ENCODE measurements around the gene CDT1.

DNA sequence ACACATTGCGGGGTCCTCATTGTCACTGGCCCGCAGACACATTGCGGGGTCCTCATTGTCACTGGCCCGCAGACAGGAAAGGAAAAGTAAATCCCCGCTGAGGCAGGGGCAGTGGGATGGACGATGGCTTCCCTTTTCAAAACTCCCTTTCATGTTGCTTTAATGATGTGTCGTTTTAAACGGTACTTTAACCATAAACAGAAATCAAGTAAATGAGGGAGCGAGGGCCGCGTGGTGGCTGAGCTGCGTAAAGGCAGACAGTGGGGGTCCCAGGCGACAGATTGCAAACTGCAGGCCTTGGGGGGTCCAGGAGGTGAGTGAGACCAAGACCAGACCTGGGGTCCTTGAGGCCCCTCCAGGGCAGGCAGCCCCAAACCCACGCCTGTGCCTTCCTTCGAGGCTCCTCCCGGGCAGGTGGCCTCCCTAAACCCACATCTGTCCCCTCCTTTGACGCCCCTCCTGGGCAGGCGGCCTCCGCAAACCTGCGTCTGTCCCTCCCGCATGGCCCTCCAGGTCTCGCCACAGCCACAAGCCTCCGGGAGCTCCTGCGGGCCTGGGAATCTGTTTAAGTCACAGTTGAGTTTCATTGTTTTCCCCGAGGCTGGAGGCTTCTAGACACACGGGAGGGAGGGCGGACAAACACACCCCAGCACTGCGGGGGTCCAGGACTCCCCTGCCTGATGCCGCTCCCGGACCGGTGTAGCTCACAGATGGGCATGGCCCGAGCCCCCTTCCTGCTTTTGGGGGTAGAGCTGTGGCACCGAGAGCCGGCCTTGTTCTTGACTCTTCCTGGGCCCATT, 25.9 kb upstream of the CDT1 start:
- TF ChIP-seq, protein P1, sequence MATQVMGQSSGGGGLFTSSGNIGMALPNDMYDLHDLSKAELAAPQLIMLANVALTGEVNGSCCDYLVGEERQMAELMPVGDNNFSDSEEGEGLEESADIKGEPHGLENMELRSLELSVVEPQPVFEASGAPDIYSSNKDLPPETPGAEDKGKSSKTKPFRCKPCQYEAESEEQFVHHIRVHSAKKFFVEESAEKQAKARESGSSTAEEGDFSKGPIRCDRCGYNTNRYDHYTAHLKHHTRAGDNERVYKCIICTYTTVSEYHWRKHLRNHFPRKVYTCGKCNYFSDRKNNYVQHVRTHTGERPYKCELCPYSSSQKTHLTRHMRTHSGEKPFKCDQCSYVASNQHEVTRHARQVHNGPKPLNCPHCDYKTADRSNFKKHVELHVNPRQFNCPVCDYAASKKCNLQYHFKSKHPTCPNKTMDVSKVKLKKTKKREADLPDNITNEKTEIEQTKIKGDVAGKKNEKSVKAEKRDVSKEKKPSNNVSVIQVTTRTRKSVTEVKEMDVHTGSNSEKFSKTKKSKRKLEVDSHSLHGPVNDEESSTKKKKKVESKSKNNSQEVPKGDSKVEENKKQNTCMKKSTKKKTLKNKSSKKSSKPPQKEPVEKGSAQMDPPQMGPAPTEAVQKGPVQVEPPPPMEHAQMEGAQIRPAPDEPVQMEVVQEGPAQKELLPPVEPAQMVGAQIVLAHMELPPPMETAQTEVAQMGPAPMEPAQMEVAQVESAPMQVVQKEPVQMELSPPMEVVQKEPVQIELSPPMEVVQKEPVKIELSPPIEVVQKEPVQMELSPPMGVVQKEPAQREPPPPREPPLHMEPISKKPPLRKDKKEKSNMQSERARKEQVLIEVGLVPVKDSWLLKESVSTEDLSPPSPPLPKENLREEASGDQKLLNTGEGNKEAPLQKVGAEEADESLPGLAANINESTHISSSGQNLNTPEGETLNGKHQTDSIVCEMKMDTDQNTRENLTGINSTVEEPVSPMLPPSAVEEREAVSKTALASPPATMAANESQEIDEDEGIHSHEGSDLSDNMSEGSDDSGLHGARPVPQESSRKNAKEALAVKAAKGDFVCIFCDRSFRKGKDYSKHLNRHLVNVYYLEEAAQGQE (IDR thresholded peaks at IDR 0.05; ENCODE audit: insufficient read depth in 1 of 2, low read depth in 2 of 2, low read length in 1 of 2), result no peak
- TF ChIP-seq SIN3A (IDR thresholded peaks at IDR 0.05; ENCODE audit: borderline replicate concordance, insufficient read depth, low read depth, low read length), result no peak
- TF ChIP-seq, protein P2, sequence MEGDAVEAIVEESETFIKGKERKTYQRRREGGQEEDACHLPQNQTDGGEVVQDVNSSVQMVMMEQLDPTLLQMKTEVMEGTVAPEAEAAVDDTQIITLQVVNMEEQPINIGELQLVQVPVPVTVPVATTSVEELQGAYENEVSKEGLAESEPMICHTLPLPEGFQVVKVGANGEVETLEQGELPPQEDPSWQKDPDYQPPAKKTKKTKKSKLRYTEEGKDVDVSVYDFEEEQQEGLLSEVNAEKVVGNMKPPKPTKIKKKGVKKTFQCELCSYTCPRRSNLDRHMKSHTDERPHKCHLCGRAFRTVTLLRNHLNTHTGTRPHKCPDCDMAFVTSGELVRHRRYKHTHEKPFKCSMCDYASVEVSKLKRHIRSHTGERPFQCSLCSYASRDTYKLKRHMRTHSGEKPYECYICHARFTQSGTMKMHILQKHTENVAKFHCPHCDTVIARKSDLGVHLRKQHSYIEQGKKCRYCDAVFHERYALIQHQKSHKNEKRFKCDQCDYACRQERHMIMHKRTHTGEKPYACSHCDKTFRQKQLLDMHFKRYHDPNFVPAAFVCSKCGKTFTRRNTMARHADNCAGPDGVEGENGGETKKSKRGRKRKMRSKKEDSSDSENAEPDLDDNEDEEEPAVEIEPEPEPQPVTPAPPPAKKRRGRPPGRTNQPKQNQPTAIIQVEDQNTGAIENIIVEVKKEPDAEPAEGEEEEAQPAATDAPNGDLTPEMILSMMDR (IDR thresholded peaks at IDR 0.05), result no peak
